ENCODE results near the gene MAX. TPM values are rescaled to one million over a fixed set of nuclear protein-coding genes. Genes with fewer than 3 reads are reported as not detected.
"Not testable (repeated sequence)": the region's sequence is repeated elsewhere in the genome, so short reads cannot be mapped to it uniquely, and the experiment has no call there.

The MAX gene
- polyA plus RNA-seq, 1 donor from 2014 or later: 55.3 TPM

GRCh38 chr14:65032319-65032718 lies 70.0 kb downstream of the MAX start:
- Histone ChIP-seq H3K4me3 (ENCODE audit: low read length) (no peak overlapping the region), H3K36me3 (ENCODE audit: insufficient read depth, low read length) (no peaks in the 10 kb centered on the region), H3F3A (ENCODE audit: insufficient read depth, low read length, poor library complexity, severe bottlenecking) (no peaks in the 10 kb centered on the region), H3K27me3 (ENCODE audit: insufficient read depth, low read depth, low read length) (no peaks in the 10 kb centered on the region), H4K20me1 (ENCODE audit: insufficient read depth) (no peaks in the 10 kb centered on the region), H3K9me2 (ENCODE audit: insufficient read depth, low read length) (no peaks in the 10 kb centered on the region), H3K9me3 (ENCODE audit: low read length) (no peaks in the 10 kb centered on the region), H3K79me2 (replicated peaks; ENCODE audit: insufficient read depth, low read length) (no peaks in the 10 kb centered on the region), H3K9ac (ENCODE audit: low read length) (no peak overlapping the region), H3K4me2 (ENCODE audit: low read length) (no peak overlapping the region), H3K27ac (ENCODE audit: low read length) (no peak overlapping the region), H2AFZ (ENCODE audit: low read depth, low read length) (no peak overlapping the region)
- TF ChIP-seq EP300 (conservative IDR thresholded peaks at IDR 0.05; ENCODE audit: poor library complexity, severe bottlenecking) (no peak), SMC3 (conservative IDR thresholded peaks at IDR 0.05; ENCODE audit: poor library complexity) (no peak), EZH2 (IDR thresholded peaks at IDR 0.05; ENCODE audit: borderline replicate concordance, insufficient read depth, low read length, poor library complexity, severe bottlenecking) (no peak), TAF1 (IDR thresholded peaks at IDR 0.05; ENCODE audit: low read depth) (no peak)

GRCh38 chr14:65031321-65031720 lies 71.0 kb downstream of the MAX start:
- not testable (repeated sequence) for H3K4me3 ChIP-seq (ENCODE audit: low read length); H3K9me3 ChIP-seq (ENCODE audit: low read length); H3K9me2 ChIP-seq (ENCODE audit: insufficient read depth, low read length); H3K4me2 ChIP-seq (ENCODE audit: low read length); H3K36me3 ChIP-seq (ENCODE audit: insufficient read depth, low read length); H3K27ac ChIP-seq (ENCODE audit: low read length); H3K79me2 ChIP-seq (replicated peaks; ENCODE audit: insufficient read depth, low read length); H2AFZ ChIP-seq (ENCODE audit: low read depth, low read length); H3K9ac ChIP-seq (ENCODE audit: low read length); H3K27me3 ChIP-seq (ENCODE audit: insufficient read depth, low read depth, low read length); H4K20me1 ChIP-seq (ENCODE audit: insufficient read depth); H3F3A ChIP-seq (ENCODE audit: insufficient read depth, low read length, poor library complexity, severe bottlenecking)

- Histone ChIP-seq H3K9me3 (ENCODE audit: low read length) (no peaks in the 10 kb centered on the region), H3K27me3 (ENCODE audit: insufficient read depth, low read depth, low read length) (no peaks in the 10 kb centered on the region), H3K4me3 (ENCODE audit: low read length) (no peak overlapping the region), H2AFZ (ENCODE audit: low read depth, low read length) (no peak overlapping the region), H3K9me2 (ENCODE audit: insufficient read depth, low read length) (no peaks in the 10 kb centered on the region), H3F3A (ENCODE audit: insufficient read depth, low read length, poor library complexity, severe bottlenecking) (no peaks in the 10 kb centered on the region), H3K79me2 (replicated peaks; ENCODE audit: insufficient read depth, low read length) (no peaks in the 10 kb centered on the region), H4K20me1 (ENCODE audit: insufficient read depth) (no peaks in the 10 kb centered on the region), H3K9ac (ENCODE audit: low read length) (no peak overlapping the region), H3K27ac (ENCODE audit: low read length) (no peak overlapping the region), H3K36me3 (ENCODE audit: insufficient read depth, low read length) (no peaks in the 10 kb centered on the region), H3K4me2 (ENCODE audit: low read length) (no peak overlapping the region)
- TF ChIP-seq CTCF (IDR thresholded peaks at IDR 0.05; ENCODE audit: poor library complexity, severe bottlenecking) (no peak), SMC3 (conservative IDR thresholded peaks at IDR 0.05; ENCODE audit: poor library complexity) (no peak), EZH2 (IDR thresholded peaks at IDR 0.05; ENCODE audit: borderline replicate concordance, insufficient read depth, low read length, poor library complexity, severe bottlenecking) (no peak), REST (IDR thresholded peaks at IDR 0.05; ENCODE audit: borderline replicate concordance) (no peak), POLR2AphosphoS5 (IDR thresholded peaks at IDR 0.05) (no peak), TAF1 (IDR thresholded peaks at IDR 0.05; ENCODE audit: low read depth) (no peak), MXI1 (conservative IDR thresholded peaks at IDR 0.05; ENCODE audit: poor library complexity, severe bottlenecking) (no peak), EP300 (conservative IDR thresholded peaks at IDR 0.05; ENCODE audit: poor library complexity, severe bottlenecking) (no peak), RAD21 (conservative IDR thresholded peaks at IDR 0.05) (no peak)
Observed at GRCh38 chr14:65028937-65029336, 73.4 kb downstream of the MAX start.
